ENCODE measurements around the gene NDUFS8.

Gene NDUFS8

GRCh38 chr11:68015467-68015866 is 15.0 kb upstream of the NDUFS8 start:
- DNase-seq (ENCODE audit: low read depth in 3 of 3) = no peak

DNA sequence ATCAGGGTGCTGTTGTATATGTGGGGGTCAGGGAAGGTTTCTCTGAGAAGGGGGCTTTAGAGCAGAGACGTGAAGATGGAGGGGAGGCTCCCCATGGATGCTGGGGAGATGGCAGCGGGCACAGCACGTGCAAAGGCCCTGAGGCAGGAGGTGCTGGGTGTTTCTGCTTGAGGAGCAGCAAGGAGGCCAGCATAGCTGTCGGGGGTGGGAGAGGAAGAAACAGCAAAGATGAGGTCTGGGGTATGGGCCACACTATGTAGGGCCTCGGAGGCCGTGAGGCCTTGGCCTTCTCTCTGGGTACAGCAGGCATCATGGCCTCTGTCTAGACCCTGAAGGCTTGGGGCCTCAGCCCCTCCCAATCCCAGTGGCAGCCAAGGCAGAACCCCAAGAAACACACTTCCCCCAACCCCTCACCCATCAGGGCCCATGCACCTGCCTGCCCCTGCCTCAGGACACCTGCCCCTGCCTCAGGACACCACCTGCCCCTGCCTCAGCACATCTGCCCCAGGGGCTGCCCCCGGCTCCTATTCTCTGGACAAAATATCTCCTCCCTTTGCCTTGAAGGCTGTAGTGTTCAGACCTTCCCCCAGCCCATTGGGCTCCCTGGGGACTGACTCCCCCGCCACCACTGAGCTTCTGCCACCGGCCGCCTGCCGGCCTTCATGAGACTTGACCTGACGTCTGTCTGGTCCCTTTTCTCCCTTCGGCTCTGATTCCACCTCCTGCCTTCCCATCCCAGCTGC is 14.1 kb upstream of the NDUFS8 start:
- no peak for DNase-seq (ENCODE audit: low read depth in 3 of 3)

GRCh38 chr11:68016904-68017817 is 13.3 kb upstream of the NDUFS8 start:
- DNase-seq (ENCODE audit: low read depth in 3 of 3) = no peak

DNA sequence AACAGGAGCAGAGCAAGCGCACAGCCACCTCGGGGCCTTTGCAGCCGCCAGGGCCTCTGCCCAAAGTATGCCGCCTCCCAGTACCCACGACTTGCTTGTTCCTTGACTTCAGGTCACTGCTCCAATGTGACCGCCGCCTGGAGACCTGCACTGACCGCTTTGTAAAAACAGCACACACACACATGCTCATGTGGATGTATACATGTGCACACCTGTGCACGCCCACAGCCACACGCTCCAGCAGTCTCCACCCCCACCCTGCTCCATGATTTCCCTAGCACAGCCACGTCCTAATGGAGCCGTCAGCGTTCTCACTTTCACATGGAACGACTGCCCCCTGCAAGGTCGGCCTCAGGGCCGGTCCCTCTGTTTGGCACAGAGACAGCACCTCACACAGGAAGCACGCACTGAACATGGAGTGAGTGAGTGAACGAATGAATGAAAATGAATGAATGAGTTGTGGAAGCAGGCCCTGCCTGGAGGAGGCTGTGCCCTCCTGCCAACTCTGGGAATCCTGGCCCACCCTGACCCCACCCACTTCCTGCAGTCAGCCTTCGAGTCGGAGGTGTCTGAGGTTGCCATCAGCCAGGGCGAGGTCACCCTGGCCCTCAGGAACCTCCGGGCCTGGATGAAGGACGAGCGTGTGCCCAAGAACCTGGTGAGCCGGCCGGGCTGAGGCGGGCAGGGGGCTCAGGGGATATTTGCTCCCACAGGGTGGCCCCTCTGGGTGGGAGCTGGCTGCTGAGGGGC is 12.3 kb upstream of the NDUFS8 start:
- DNase-seq (ENCODE audit: low read depth in 3 of 3) = no peak

- DNase-seq (ENCODE audit: low read depth in 3 of 3) = no peak
These were observed 11.7 kb upstream of the NDUFS8 start for GRCh38 chr11:68018730-68019190.

GRCh38 chr11:68019486-68019885 is 11.0 kb upstream of the NDUFS8 start:
- no peak for DNase-seq (ENCODE audit: low read depth in 3 of 3)

DNA sequence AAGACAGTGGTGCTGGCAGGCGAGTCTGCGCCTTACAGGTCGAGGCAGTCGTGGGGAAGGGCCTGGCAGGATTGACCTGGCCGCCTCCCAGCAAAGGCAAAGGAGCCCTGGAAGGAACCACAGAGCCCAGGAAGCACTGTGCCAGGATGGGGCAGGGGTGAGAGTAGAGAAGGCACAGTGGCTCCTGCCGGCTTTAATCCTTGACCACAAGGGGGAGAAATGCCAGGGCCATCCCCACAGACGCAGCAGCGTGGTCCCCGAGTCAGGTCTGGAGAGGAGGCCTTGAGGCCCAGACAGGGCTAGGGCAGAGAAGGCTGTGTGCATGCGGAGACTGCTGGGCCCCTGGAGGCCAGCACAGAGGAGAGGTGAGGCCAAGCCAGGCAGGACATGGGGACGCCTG is 9.9 kb upstream of the NDUFS8 start:
- no peak for DNase-seq (ENCODE audit: low read depth in 3 of 3)

DNA sequence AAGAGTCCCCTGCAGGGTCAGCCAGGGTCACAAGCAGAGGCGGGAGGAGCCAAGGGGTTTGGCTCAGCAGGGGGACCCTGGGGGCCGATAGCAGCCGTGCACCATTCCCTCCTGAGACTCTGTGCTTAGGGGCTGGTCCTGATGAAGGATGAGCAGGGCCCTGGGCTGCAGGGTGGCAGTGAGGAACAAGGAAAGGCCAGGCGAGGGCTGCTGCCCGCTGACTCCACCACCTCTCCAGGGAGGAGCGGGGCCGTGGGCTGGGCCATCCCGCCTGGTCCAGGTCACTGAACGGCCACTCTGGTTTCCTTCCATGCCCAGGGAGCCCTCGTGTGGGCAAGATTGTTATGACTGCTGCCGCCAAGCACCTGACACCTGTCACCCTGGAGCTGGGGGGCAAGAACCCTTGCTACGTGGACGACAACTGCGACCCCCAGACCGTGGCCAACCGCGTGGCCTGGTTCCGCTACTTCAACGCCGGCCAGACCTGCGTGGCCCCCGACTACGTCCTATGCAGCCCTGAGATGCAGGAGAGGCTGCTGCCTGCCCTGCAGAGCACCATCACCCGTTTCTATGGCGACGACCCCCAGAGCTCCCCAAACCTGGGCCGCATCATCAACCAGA is 9.2 kb upstream of the NDUFS8 start:
- no peak for DNase-seq (ENCODE audit: low read depth in 3 of 3)

GRCh38 chr11:68022531-68022930 is 8.0 kb upstream of the NDUFS8 start:
- DNase-seq (ENCODE audit: low read depth in 3 of 3) = no peak

DNA sequence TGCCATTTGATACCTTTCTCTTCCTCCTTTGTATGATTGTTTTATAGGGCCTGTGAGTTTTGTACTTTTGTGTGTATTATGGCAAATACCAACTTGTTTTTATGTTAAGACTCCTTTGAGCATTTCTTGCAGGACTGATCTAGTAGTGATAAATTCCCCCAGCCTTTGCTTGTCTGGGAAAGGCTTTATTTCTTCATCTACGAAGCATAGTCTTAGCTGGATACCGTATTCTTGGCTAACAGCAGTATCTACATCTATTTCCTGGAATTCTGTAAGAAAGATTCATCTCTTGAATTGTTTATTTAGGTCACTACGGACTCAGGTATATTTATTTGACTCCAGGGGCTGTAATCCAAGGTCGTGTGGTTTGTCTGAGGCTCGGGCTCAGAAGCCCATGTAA is 6.0 kb upstream of the NDUFS8 start:
- DNase-seq (ENCODE audit: low read depth in 3 of 3) = no peak

- DNase-seq (ENCODE audit: low read depth in 3 of 3) = no peak
These were observed 5.4 kb upstream of the NDUFS8 start for GRCh38 chr11:68025047-68025446.

DNA sequence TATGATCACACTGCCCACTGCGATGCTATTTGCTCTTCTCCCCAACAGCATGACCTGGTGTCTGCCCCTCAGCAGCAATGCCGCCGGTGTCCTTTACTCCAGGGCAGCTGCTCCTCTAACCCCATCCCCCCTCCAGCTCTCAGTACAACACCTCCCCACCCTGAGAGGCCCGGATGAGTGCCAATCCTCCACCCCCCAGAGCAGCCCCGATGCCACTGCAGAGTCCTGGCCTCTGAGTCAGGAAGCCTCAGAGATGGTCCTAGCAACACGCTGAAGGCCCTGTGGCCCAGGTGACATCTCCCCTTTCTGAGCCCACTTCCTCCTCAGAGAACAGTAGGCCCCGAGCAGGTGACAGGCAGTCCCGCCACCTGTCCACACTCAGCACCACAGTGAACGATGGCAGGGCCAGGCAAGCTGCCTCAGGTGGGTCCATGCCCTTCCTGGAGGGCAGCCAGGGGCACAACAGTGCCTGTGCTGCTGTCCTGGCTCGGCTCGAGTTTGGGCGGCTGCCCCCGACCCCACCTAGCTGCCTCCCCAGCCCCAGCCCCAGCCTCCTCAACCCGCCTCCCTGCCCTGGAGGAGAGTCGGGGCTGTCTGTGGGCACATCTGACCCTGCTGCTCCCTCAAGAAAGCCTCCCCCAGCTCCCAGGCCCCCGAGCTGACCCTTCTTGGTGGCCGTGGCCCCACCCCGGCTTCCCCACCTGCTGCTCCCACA is 3.9 kb upstream of the NDUFS8 start:
- no peak for DNase-seq (ENCODE audit: low read depth in 3 of 3)

GRCh38 chr11:68027667-68028066 is 2.8 kb upstream of the NDUFS8 start:
- DNase-seq (ENCODE audit: low read depth in 3 of 3) = no peak

GRCh38 chr11:68028802-68029545 is 1.5 kb upstream of the NDUFS8 start:
- no peak for DNase-seq (ENCODE audit: low read depth in 3 of 3)

DNA sequence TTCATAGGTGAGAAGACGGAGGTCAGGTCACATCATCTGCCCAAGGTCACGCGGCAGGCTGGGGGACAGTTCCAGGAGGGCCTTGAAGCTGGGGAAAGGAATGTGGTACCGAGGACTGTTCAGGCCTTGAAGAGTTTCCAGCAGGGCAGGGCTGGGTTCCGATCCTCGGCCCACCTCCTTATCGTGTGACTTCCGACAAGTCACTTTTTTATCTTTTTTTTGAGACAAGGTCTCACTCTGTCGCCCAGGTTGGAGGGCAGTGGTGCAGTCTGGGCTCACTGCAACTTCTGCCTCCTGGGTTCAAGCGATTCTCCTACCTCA is 623 bp downstream of the NDUFS8 start:
- peak in 1 of 3 donors; percentile 14 for DNase-seq (ENCODE audit: low read depth in 3 of 3)

GRCh38 chr11:68032003-68032402 is 1.5 kb downstream of the NDUFS8 start:
- DNase-seq (ENCODE audit: low read depth in 3 of 3) = no peak

DNA sequence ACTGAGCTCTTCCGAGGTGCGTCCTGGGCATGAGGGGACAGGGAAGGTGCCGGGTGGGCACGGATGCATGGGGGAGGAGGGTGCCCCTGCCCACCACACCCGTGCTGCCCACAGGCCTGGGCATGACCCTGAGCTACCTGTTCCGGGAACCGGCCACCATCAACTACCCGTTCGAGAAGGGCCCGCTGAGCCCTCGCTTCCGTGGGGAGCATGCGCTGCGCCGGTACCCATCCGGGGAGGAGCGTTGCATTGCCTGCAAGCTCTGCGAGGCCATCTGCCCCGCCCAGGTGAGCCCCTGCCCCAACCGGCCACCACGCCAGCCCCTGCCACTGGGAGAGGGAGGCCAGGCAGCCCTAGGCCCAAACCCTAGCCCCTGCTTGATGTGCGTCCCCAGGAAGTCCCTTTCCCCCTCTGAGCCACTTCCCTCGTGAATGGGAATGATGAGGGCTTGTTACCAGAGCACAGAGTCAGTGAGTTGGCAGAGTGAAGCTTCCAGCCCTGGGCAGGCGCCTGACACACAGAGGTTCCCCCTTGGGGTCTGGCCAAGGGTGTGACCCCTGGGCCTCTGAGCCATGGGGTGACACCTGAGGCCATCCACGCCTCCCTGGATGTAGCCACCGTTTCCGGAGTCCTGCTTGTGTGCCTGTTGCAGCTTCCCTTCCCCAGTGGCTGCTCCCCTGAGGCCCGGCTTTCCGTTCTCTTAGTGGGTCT is 2.7 kb downstream of the NDUFS8 start:
- DNase-seq (ENCODE audit: low read depth in 3 of 3) = no peak

- DNase-seq (ENCODE audit: low read depth in 3 of 3) = no peak
These were observed 3.2 kb downstream of the NDUFS8 start for GRCh38 chr11:68033708-68034045.

DNA sequence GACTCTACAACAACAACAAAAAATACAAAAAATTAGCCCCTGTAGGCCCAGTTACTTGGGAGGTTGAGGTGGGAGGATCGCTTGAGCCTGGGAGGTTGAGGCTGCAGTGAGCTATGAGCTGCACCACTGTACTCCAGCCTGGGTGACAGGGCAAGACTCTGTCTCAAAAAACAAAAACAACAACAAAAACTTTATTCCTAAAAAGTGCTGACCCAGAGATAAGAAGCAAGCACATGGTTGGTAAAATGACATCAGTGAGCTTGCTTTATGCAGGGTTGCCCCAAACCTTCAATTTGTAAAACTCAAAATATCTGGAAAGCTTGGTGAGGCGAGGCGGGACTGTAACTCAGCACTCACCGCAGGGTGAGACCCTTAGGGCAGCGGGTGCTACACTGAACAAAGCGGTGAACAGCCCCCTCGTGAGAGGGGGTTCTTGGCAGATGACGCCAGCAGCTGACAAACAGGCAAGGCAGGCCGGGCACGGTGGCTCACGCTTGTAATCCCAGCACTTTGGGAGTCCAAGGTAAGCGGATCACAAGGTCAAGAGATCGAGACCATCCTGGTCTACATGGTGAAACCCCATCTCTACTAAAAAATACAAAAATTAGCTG is 4.9 kb downstream of the NDUFS8 start:
- no peak for DNase-seq (ENCODE audit: low read depth in 3 of 3)

Data from stimulated activated CD4-positive, alpha-beta T cell treated with anti-CD3 and anti-CD28 coated beads, TNF-alpha, amount 100 ng/mL, for 48 hours (primary cell).